Myocyte (in vitro differentiated cells): ENCODE data around the gene CD86. TPM values are rescaled to one million over a fixed set of nuclear protein-coding genes. Genes with fewer than 3 reads are reported as not detected.
"Not testable (repeated sequence)": the region's sequence is repeated elsewhere in the genome, so short reads cannot be mapped to it uniquely, and the experiment has no call there.

Experiments used
- DNase-seq: peaks from one replicate; pipeline ENCODE4 v3.0.0-alpha.2; 2012; ENCODE audit warnings: low read depth
- polyA plus RNA-seq: library from polyadenylated mRNA; unstranded; fragments of >200 nt; gene quantifications from one replicate; pipeline ENCODE4 v1.2.1, GENCODE V29; 2012; ENCODE audit warnings: missing spikeins
- total RNA-seq: library from RNA; depleted of rRNA; stranded (reverse); fragments of >200 nt; gene quantifications from 2 replicates; pipeline ENCODE4 v1.2.3, GENCODE V29; 2014

CD86 gene, protein sequence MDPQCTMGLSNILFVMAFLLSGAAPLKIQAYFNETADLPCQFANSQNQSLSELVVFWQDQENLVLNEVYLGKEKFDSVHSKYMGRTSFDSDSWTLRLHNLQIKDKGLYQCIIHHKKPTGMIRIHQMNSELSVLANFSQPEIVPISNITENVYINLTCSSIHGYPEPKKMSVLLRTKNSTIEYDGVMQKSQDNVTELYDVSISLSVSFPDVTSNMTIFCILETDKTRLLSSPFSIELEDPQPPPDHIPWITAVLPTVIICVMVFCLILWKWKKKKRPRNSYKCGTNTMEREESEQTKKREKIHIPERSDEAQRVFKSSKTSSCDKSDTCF
- total RNA-seq, result not detected in 2 replicates
- not detected for polyA plus RNA-seq

DNA sequence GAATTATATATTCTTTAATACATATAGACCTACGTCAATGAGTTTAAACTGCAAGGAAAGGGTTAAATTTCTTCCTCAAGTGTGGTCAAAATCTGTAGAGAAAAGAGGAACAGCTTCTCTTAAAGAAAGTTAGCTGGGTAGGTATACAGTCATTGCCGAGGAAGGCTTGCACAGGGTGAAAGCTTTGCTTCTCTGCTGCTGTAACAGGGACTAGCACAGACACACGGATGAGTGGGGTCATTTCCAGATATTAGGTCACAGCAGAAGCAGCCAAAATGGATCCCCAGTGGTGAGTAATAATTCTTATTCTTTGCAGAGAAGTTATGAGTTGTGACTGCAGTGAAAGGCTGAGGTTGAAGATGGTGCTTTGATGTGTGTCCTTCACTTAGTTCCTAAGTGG, at the start of gene CD86:
Gene CD86 (plus strand): TSS at position 148 of the 400 bp plus-strand sequence. CDS start 128 bp downstream, at position 276.
- no peak for DNase-seq

- no peak for DNase-seq
Measured at GRCh38 chr3:122006267-122006666, 48.9 kb upstream of the CD86 start.

GRCh38 chr3:122008166-122008565, 47.0 kb upstream of the CD86 start:
- no peak for DNase-seq

DNA sequence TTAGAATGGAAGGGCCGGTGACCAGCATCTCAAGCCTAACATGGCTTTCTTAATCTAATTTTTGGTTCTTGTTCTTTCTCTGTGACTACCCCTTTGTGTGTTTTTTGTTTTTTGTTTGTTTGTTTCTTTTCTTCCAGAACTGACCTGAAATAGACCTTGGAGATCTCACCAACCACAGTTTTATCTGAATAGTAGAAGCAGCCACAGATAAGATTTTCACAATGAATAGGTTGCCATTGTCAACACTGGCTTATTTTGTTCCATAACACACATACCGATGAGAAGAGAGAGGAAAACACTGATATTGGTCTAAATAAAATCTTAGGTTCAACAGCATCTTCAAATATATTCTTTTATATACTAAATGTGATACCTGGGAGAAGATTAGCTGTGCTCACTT, 44.7 kb upstream of the CD86 start:
- no peak for DNase-seq

DNA sequence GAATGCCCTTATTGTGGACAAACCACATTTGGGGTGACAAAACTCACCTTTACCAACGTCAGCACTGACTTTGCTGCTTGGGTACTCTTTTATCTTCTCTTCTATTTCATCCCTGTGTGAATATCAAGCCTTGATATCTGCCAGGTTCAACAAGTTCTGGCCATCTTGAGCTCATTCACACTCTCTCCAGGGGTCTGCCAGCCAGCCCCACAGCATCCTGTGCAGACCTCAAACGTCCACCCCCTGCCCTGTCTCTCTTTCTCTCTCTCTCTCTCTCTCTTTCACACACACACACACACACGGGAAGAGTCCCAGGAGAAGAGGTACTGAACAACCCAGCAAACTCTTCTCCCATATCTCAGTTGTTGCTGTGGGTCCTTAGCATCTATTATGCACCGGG, 43.8 kb upstream of the CD86 start:
- DNase-seq, result no peak

DNA sequence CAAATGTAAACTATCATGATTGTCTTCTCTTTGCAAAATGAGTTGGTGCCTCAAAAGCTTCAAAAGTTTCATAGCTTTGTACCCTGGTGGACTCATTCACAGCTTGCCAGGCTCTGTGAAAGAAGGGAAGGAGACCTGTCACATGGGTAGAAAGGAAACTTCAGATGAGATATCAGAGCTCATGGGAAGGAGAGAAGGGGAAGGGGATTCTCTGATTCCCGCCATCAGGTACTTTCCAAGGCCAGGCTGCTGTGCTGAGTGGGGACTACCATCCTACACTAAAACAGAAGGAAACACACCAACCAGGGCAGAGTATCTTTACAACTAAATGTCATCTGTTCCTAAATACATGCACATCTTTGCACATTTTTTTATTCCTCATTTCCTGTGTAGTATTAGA, 42.3 kb upstream of the CD86 start:
- DNase-seq, result no peak

DNA sequence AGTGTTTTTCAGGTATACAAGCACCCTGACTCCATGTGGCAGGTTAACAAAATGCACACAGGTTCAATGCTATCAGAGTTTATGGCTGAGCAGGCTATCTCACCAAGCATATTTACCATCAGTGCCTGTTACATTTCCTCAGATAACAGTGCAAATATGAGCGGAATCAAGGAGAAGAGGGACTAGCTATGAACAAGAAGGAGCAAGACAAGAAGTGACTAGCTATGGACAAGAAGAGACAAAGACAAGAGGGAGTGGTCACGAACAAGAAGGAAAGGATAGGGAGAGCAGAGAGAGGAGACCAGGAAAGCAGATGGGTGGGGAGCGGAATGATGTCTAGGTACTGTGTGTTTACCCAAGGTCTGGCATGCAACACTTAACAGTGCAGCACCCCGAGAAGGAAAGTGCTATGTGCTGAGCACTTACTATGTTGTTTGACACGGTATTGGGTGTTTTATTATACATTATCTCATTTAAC, 41.7 kb upstream of the CD86 start:
- no peak for DNase-seq

DNA sequence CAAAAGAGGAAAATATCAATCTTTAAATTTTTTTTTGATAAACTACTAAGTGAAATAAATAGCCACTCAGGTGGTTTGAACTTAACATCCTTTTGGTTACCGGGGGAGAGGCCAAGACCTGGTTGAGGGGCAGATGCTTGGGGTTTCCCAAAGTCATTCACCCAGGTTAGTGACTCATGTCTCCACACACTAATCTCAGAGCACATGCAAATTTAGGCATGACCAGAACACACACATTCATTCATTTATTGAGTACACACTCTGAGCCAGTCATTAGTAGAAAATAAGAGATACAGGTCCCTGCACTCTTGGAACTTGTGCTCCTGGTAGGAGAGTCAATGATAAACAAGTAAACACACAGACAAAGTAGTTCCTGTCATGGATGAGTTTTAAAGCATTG, 40.4 kb upstream of the CD86 start:
- DNase-seq, result no peak

GRCh38 chr3:122019493-122019892, 35.7 kb upstream of the CD86 start:
- DNase-seq, result no peak

DNA sequence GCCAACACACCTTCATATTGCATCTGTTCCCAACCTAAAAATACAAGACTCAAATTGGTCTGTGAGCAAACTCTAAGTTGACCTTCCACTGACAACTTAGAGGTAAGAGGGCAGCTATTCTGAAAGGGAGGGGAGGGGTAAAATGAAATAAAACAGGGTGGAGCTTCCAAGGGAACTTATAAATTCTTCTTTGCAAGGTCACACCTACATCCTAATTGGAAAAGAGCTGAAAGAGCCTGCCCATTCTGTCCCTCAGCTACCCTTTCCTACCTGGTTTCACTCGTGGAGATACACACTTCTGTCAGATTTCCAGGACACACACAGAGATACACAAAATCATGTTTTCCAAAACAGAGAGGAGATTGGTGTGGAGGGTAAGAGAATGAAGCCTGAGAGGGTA, 34.1 kb upstream of the CD86 start:
- DNase-seq, result no peak

GRCh38 chr3:122021811-122022401, 33.3 kb upstream of the CD86 start, which contains the start of gene ILDR1:
TSS of gene ILDR1 (minus strand) at chr3:122022247. CDS start at chr3:122022077, 170 bp downstream.
- DNase-seq, result no peak

DNA sequence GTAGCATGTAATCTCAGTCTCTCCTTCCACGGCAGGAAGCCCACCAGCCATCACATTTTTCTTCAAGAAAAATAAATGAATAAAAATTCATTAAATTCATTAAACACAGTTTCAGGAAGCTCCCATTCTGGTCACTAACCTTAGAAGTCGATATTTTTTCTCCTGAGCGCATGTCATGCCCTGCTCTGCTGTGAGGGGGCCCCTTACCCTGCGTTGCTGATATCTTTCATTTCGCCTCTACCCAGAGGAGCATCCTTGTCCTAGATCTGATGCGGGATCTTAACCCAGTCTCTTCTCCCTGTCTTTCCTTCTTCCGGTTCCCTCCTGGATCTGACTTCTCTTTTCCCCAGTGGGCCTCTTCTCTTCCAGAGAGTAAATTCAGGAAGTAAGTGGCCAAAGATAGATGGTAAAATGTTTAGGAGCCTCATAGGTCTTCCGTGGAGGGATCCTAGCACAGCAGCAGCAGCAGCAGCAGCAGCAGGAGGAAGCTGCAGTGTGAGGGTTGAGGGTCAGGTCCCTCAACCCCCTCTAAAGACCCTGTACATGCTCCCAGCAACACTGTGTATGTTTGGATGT, 31.7 kb upstream of the CD86 start:
- DNase-seq, result no peak

DNA sequence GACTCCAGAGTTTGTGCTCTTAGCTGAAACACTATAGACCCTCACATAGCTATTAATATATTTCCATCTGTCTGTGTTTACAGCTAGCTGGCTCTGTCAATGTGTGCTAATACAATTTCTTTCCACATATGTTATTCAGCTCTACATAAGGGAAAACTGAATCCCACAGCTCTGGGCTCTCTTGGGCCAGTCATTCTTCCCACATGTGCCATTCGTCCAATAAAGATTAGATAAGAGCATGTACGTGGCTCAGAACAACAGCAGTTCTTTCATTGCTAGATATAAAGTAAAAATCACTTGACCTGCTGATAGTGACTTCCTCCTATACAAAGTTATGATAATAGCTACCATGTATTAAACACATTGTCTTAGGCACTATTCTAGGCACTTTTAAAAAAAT, 30.4 kb upstream of the CD86 start:
- DNase-seq, result no peak

- peak; percentile 2 for DNase-seq
Measured at GRCh38 chr3:122025296-122025695, 29.9 kb upstream of the CD86 start.

DNA sequence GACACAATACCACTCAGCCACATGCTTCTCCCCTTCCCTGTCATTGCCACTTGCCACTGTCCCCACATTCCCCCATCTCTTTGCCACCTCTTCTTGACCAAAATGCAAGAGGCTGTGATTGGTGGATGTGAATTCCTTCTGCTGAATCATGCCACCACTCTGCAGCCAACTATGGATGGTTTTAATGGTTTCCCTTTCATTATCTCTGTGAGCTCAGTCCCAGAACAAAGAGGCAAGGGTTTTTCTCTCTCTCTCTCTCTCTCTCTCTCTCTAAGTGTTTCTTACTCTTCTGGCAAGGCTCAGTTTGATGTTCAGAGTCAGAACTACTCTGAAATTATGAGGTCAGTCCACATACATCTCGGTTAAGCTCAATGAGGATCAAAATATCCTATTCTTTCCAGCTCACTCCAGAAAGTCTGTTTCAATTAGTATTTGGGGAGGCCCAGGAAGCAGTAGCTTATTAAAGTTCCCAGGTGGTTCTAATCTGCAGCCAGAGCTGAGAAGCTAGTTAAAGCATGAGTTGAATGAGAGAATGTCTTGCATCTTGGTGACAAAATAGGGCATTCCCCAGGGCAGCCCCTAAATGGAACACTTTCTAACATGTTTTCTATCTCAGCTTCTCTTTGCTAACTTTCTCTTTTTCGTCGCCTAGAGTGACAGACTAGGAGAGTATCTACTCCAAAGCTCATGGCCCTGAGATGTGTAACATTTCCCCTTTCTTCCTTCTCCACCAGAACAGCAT, 24.6 kb upstream of the CD86 start:
- DNase-seq, result peak; percentile 34

DNA sequence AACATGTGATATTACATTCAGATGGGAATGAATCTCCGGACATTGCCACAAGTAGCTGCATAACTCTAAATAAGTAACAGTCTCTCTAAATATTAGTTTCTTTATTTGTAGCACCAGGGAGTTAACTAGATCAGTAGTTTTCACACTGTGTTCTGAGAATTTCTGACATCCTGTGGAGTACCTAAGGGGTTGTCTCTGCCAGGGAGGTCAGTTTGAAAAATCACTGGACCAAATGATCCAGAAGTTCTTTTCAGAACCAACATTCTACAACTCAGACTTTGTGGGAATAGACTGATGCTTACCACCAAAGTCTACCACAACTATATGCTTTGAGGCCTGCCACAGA, 24.1 kb upstream of the CD86 start:
- DNase-seq, result no peak

DNA sequence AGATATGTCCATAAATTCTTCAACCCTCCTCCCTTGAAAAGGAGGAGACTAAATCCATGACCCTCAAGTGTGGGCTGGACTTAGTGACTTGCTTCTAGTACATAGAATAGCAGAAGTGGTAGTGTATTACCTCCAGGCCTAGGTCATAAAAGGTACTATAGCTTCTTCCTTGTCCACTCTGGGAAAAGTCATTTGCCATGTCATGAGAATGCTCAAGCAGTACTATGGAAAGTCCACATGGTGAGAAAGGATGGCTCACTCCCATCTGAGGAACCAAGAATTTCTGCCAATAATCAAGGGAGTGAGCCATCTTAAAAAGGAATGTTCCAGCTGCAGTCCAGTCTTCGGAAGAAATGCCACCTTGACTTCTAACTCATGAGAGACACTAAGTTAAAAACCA, 22.6 kb upstream of the CD86 start:
- no peak for DNase-seq

DNA sequence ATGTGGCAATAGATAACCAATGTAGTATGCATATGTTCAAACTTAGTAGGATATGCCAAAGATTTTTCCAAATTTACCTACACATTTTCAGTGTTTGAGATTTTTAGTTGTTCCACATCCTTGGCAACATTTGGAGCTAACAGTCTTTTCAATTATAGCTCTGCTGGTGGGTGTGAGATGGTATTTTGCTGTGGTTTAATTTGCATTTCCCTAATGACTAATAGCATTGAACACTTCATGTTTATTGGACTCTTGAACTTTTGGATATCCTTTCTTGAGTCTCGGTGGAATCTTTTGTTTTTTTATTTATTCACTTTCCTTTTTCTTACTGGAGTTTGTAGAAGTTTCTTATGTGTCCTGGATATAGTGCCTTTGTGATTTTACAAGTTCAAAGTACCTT, 22.1 kb upstream of the CD86 start:
- DNase-seq, result no peak

DNA sequence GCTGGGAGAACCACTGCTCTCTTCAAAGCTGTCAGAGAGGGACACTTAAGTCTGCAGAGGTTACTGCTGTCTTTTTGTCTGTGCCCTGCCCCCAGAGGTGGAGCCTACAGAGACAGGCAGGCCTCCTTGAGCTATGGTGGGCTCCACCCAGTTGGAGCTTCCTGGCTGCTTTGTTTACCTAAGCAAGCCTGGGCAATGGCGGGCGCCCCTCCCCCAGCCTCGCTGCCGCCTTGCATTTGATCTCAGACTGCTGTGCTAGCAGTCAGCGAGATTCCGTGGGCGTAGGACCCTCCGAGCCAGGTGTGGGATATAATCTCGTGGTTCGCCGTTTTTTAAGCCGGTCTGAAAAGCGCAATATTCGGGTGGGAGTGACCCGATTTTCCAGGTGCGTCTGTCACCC, 7.9 kb upstream of the CD86 start:
- DNase-seq, result not testable (repeated sequence)

DNA sequence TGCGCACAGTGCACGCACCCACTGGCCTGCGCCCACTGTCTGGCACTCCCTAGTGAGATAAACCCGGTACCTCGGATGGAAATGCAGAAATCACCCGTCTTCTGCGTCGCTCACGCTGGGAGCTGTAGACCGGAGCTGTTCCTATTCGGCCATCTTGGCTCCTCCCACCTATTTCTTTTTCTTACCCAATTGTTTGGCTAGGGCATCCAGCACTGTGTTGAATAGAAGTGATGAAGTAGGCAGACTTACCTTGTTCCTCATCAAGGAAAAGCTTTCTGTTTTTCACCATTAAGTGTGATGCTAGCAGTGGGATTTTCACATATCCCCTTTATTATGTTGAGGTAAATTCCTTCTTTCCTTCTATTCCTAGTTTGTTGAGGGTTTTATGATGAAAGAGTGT, 7.4 kb upstream of the CD86 start:
- DNase-seq, result not testable (repeated sequence)

GRCh38 chr3:122052968-122053367, 2.2 kb upstream of the CD86 start:
- DNase-seq, result no peak

DNA sequence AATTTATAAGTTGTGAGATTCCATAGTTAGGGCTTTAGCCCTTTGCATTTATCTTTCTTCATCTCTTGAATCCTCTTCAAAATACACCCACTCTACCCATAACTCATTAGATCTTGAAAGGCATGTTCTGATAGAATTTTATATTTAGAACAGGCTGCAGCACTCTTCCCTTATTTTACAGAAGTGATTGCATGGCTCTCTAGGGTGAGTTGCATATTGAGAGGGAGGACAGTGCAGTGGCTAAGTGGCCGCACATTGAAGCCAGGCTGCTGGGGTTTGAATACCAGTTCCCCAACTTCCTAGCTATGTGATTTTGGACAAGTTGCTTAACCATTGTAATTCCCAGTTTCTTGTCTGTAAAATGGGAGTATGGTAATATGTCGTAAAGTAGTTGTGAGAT, 2.5 kb downstream of the CD86 start:
- DNase-seq, result no peak
